ENCODE measurements around the gene RPL7A.
"Not testable (repeated sequence)": the region's sequence is repeated elsewhere in the genome, so short reads cannot be mapped to it uniquely, and the experiment has no call there.

The RPL7A gene

GRCh38 chr9:133387680-133388079 is 39.7 kb downstream of the RPL7A start:
- TF ChIP-seq ZFX (IDR thresholded peaks at IDR 0.05) (no peak), CTCF (conservative IDR thresholded peaks at IDR 0.05) (no peak)
- H3K27ac ChIP-seq: no peak overlapping the region

DNA sequence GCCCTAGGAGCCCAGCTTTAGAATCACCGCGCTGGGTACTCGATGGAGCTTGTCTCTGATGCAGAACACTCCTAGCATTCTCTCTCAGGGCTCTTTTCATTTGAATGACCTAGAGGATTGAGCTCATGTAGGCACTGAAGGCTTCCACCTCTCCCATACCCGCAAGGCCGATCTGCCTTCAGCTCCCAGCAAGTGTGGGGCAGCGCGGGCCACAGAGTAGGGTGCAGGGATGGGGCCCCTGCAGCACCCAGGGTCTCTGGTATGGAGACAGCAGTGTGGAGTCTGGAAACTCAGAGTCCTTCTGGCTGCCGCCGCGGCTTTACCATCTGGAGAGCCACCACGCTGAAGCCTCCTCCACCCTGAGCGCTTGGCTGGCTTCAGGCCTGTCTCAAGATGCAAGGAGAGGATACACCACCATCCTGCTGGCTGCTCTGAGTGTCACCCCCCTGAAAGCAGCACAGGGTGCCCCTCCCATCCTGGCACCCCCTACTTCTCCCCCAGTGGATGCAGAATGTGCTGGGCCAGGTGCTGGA is 41.1 kb downstream of the RPL7A start:
- TF ChIP-seq CTCF (conservative IDR thresholded peaks at IDR 0.05): no peak
- TF ChIP-seq ZFX (IDR thresholded peaks at IDR 0.05): no peak
- no peak overlapping the region for H3K27ac ChIP-seq

- H3K27ac ChIP-seq: no peak overlapping the region
- TF ChIP-seq CTCF (conservative IDR thresholded peaks at IDR 0.05) (no peak), ZFX (IDR thresholded peaks at IDR 0.05) (no peak)
Measured at GRCh38 chr9:133389562-133389961, 41.5 kb downstream of the RPL7A start.

DNA sequence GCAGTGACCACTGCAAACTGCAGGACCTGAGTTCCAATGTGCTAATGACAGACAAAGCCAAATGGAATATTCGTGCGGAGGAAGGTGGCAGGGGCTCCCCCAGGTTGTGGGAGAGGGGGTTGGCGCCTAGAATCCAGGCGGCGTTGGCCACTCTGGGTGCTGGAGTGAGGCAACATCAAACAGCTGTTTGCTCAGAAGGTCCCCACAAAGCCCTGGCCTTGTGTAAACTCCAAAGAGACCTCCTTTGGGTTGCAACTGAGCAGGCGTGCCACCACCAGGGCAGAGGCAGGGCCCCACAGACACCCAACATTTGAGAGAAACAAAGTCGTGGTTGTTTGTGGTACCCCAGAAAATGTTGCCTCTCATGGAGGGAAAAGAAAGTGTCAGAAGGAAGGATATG is 42.7 kb downstream of the RPL7A start:
- no peak overlapping the region for H3K27ac ChIP-seq
- TF ChIP-seq CTCF (conservative IDR thresholded peaks at IDR 0.05): no peak
- no peak for TF ChIP-seq ZFX (IDR thresholded peaks at IDR 0.05)

DNA sequence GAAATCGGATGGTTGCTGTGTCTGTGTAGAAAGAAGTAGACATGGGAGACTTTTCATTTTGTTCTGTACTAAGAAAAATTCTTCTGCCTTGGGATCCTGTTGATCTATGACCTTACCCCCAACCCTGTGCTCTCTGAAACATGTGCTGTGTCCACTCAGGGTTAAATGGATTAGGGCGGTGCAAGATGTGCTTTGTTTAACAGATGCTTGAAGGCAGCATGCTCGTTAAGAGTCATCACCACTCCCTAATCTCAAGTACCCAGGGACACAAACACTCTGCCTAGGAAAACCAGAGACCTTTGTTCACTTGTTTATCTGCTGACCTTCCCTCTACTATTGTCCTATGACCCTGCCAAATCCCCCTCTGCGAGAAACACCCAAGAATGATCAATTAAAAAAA is 43.4 kb downstream of the RPL7A start:
- not testable (repeated sequence) for H3K27ac ChIP-seq

DNA sequence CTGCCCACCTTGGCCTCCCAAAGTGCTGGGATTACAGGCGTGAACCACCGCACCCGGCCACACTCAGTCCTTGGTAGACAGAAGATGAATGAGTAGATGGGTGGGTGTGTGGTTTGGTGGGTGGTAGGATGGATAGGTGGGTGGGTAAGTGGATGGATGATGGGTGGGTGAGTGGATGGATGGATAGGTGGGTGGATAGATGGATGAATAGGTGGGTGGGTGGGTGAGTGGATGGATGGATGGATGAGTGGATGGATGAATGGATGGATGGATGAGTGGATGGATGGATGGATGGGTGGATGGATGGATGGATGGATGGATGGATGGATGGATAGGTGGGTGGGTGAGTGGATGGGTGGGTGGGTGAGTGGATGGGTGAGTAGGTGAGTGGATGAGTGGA is 44.3 kb downstream of the RPL7A start:
- H3K27ac ChIP-seq: not testable (repeated sequence)

- TF ChIP-seq CTCF (conservative IDR thresholded peaks at IDR 0.05) (no peak), ZFX (IDR thresholded peaks at IDR 0.05) (no peak)
- no peak overlapping the region for H3K27ac ChIP-seq
Measured at GRCh38 chr9:133393399-133393798, 45.4 kb downstream of the RPL7A start.

DNA sequence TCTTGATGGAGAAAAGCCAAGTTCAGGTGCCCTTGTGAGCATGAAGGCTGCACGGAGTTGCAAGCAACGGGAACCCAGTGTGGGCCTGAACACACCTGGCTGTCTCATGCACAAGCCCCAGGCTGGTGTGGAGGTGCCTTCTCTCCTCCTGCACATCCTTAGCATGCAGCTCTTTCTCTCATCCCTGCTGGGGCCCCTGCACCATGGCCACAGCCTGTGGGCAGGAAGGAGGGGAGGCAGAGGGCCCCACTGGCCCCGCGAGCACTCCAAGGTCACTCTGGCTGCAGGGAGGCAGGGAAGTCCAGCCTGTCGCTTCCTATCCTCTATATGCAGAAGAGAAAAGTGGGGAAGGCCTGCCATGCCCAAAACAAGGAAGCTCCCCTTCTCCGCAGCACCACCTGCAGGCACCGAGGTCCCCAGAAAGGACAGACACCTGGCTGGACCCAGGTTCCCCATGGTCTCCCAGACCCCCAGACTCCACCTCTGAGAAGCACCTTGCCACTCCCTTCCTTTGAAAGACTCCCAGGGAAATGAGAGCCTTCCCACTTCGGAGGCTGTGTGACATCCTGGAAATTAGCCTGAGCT is 46.8 kb downstream of the RPL7A start:
- TF ChIP-seq CTCF (conservative IDR thresholded peaks at IDR 0.05) (no peak), ZFX (IDR thresholded peaks at IDR 0.05) (no peak)

More for the DNA sequence above, 46.8 kb downstream of the RPL7A start:
- no peak overlapping the region for H3K27ac ChIP-seq

Measured in C4-2B (cell line).